Lower leg skin (tissue), 3 donors: ENCODE results near the gene NAALADL1.

ENCODE experiments used
- CTCF ChIP-seq, 3 donors: fragments of 450-650 bp; IDR thresholded peaks; one replicate each; pipeline ENCODE4 v1.5.1; 2016; ENCODE audit warnings: antibody characterized with exemption in 3 of 3, mild to moderate bottlenecking in 3 of 3, moderate library complexity in 2 of 3
- POLR2A ChIP-seq, 2 donors: fragments of 450-650 bp; IDR thresholded peaks; one replicate each; pipeline ENCODE4 v1.6.1; 2016 to 2017; ENCODE audit warnings: antibody characterized with exemption in 2 of 2, mild to moderate bottlenecking in 1 of 2, moderate library complexity in 1 of 2

GRCh38 chr11:65058012-65058411 lies 341 bp downstream of the NAALADL1 start:
- TF ChIP-seq CTCF (IDR thresholded peaks at IDR 0.05) (no peak), POLR2A (IDR thresholded peaks at IDR 0.05) (no peak)
